Measurements from ENCODE around the gene MPRIP. TPM values are rescaled to one million over a fixed set of nuclear protein-coding genes. Genes with fewer than 3 reads are reported as not detected.

MPRIP gene
- polyA plus RNA-seq, 1 of the 3 experiments (the other 2 are of a cell fraction): 64.4 TPM

DNA sequence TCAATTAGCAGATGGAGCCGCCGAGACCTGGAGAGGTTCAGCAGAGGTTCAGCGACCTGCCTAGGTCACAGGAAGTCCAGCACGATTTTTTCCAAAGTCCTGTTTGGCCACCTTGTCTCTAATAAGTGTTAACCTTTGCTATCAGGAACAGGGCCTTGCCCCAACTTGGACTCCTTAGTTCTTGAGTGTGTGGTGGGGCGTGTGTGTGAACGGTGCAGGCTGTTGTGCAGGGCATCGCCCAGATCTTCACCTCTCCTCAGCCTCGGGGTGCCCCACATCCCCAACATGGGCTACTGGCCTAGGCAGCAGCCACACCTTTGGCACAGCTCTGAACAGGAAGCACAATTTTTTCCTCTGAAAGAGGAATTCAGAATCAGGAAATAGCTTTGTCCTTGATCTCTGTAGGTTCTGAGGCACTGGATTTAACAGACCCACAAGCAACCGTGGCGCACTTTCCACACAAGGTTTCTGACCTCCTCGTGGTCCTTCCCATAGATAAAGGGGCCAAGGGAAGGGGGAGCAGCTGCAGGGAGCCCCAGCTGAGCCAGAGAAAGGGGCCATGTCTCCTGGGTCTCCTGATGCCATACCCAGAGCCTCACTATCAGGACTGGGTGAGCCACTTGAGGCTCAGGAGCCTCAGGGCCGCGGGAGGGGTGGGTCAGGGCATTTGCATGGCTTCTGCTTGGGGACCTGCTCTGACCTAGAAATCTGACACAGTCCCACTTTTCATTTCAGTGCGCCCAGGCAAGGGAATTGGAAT, 10.4 kb downstream of the MPRIP start:
- WGBS (ENCODE audit: low lambda C conversion rate): 91% methylated on average over 11 of the region's 14 CpGs
- POLR2A ChIA-PET: interaction anchor here (1.3 kb wide), 1 partner anchor 11 kb away, joined by 3 read pairs; no protein-coding TSS in a partner anchor
- peaks cover 0 to 34% of the 10 kb centered on the region in 2 experiments; a peak in 2 of 4 replicates for H3K4me1 ChIP-seq (ENCODE audit: control insufficient read depth in 1 of 2, insufficient read depth in 2 of 2, low read depth in 1 of 2, low read length in 1 of 2)
- H3K9ac ChIP-seq: no peak overlapping the region
- CTCF ChIA-PET: interaction anchor here (1.1 kb wide), 1 partner anchor 11 kb away, joined by 3 read pairs; no protein-coding TSS in a partner anchor
- H3K9me2 ChIP-seq: no peaks in the 10 kb centered on the region
- H2AFZ ChIP-seq (ENCODE audit: low read depth): no peak overlapping the region
- H3K4me2 ChIP-seq: no peak overlapping the region
- H3K79me2 ChIP-seq (ENCODE audit: insufficient read depth): peaks cover 100% of the 10 kb centered on the region
- peaks cover 98% of the 10 kb centered on the region for H4K20me1 ChIP-seq (ENCODE audit: insufficient read depth)
- no peaks in the 10 kb centered on the region for H3K9me3 ChIP-seq
- DNase-seq: no peak
- peaks cover 0 to 5% of the 10 kb centered on the region in 2 experiments for H3K36me3 ChIP-seq (replicated peaks in 1 of 2; ENCODE audit: control insufficient read depth in 1 of 2, insufficient read depth in 2 of 2, low read length in 1 of 2)
- TF ChIP-seq NFIC (IDR thresholded peaks at IDR 0.05; ENCODE audit: borderline replicate concordance) (no peak), MXI1 (IDR thresholded peaks at IDR 0.05; ENCODE audit: low read depth, low read length) (no peak), SIN3A (IDR thresholded peaks at IDR 0.05; ENCODE audit: borderline replicate concordance, low read depth, low read length) (no peak), POLR2AphosphoS5 (IDR thresholded peaks at IDR 0.05; ENCODE audit: low read depth, low read length) (no peak), NRF1 (IDR thresholded peaks at IDR 0.05; ENCODE audit: low read depth, low read length) (no peak), RCOR1 (IDR thresholded peaks at IDR 0.05; ENCODE audit: low read length) (no peak), ELF1 (IDR thresholded peaks at IDR 0.05) (no peak), TEAD4 (IDR thresholded peaks at IDR 0.05; ENCODE audit: borderline replicate concordance, insufficient read depth) (no peak), MEF2A (IDR thresholded peaks at IDR 0.05; ENCODE audit: borderline replicate concordance, low read depth) (no peak), FOXJ3 (CRISPR knock-in tag; IDR thresholded peaks at IDR 0.05) (no peak), RFX5 (IDR thresholded peaks at IDR 0.05; ENCODE audit: low read length) (no peak)
- TF ChIP-seq, protein P1, sequence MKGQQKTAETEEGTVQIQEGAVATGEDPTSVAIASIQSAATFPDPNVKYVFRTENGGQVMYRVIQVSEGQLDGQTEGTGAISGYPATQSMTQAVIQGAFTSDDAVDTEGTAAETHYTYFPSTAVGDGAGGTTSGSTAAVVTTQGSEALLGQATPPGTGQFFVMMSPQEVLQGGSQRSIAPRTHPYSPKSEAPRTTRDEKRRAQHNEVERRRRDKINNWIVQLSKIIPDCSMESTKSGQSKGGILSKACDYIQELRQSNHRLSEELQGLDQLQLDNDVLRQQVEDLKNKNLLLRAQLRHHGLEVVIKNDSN (IDR thresholded peaks at IDR 0.05; ENCODE audit: borderline replicate concordance, low read depth): no peak
- TF ChIP-seq, protein P2, sequence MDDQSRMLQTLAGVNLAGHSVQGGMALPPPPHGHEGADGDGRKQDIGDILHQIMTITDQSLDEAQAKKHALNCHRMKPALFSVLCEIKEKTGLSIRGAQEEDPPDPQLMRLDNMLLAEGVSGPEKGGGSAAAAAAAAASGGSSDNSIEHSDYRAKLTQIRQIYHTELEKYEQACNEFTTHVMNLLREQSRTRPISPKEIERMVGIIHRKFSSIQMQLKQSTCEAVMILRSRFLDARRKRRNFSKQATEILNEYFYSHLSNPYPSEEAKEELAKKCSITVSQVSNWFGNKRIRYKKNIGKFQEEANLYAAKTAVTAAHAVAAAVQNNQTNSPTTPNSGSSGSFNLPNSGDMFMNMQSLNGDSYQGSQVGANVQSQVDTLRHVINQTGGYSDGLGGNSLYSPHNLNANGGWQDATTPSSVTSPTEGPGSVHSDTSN (IDR thresholded peaks at IDR 0.05): no peak
- TF ChIP-seq, protein P3, sequence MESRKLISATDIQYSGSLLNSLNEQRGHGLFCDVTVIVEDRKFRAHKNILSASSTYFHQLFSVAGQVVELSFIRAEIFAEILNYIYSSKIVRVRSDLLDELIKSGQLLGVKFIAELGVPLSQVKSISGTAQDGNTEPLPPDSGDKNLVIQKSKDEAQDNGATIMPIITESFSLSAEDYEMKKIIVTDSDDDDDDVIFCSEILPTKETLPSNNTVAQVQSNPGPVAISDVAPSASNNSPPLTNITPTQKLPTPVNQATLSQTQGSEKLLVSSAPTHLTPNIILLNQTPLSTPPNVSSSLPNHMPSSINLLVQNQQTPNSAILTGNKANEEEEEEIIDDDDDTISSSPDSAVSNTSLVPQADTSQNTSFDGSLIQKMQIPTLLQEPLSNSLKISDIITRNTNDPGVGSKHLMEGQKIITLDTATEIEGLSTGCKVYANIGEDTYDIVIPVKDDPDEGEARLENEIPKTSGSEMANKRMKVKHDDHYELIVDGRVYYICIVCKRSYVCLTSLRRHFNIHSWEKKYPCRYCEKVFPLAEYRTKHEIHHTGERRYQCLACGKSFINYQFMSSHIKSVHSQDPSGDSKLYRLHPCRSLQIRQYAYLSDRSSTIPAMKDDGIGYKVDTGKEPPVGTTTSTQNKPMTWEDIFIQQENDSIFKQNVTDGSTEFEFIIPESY (IDR thresholded peaks at IDR 0.05; ENCODE audit: borderline replicate concordance, low read depth): no peak
- no peak overlapping the region; a peak in 1 of 4 replicates for H3K27ac ChIP-seq (ENCODE audit: low read depth in 2 of 2, low read length in 1 of 2)
- no peaks in the 10 kb centered on the region for H3K27me3 ChIP-seq (ENCODE audit: insufficient read depth)
- no peaks in the 10 kb centered on the region for H3F3A ChIP-seq (replicated peaks; ENCODE audit: insufficient read depth)
- H3K4me3 ChIP-seq (ENCODE audit: low read depth in 2 of 2, low read length in 1 of 2): no peak overlapping the region
